PFSK-1 (cell line): Measurements from ENCODE around the gene TCAP.

Source experiments
- FOXP2 ChIP-seq: optimal IDR thresholded peaks from 2 replicates; pipeline ENCODE3; 2011; ENCODE audit warnings: borderline replicate concordance, control low read depth, inconsistent platforms; ENCODE audit not compliant: insufficient read depth; ENCODE audit errors: extremely low read length, extremely low read depth
- POLR2AphosphoS5 ChIP-seq: IDR thresholded peaks from 2 replicates; pipeline ENCODE4 v1.6.1; 2012; ENCODE audit warnings: low read depth, mild to moderate bottlenecking, control low read depth, low read length, moderate library complexity
- REST ChIP-seq, 2 experiments: IDR thresholded peaks; 2 replicates each; pipeline versions ENCODE4 v1.6.1 to v1.8.0; 2011 to 2012; ENCODE audit warnings: low read depth in 2 of 2, low read length in 2 of 2, control low read depth in 1 of 2, inconsistent platforms in 1 of 2, mild to moderate bottlenecking in 1 of 2, moderate library complexity in 1 of 2; ENCODE audit not compliant: insufficient read depth in 1 of 2
- SIN3A ChIP-seq: IDR thresholded peaks from 2 replicates; pipeline ENCODE4 v1.6.1; 2012; ENCODE audit warnings: mild to moderate bottlenecking, low read length, moderate library complexity, borderline replicate concordance; ENCODE audit not compliant: insufficient read depth
- TAF1 ChIP-seq: IDR thresholded peaks from 2 replicates; pipeline ENCODE4 v1.6.1; 2012; ENCODE audit warnings: low read length, control low read depth, borderline replicate concordance; ENCODE audit not compliant: insufficient read depth

Gene TCAP

GRCh38 chr17:39711851-39712250 lies 46.7 kb downstream of the TCAP start:
- TF ChIP-seq SIN3A: no peak

- no peak for TF ChIP-seq TAF1
- TF ChIP-seq POLR2AphosphoS5: no peak
- TF ChIP-seq SIN3A: no peak
- TF ChIP-seq REST (IDR thresholded peaks at IDR 0.05; ENCODE audit: insufficient read depth in 1 of 2, low read depth in 2 of 2, low read length in 2 of 2): no peak
- TF ChIP-seq FOXP2: no peak
These were observed 49.1 kb downstream of the TCAP start for GRCh38 chr17:39714234-39714633.

GRCh38 chr17:39715375-39716072 lies 50.4 kb downstream of the TCAP start:
- TF ChIP-seq SIN3A (no peak), REST (IDR thresholded peaks at IDR 0.05; ENCODE audit: insufficient read depth in 1 of 2, low read depth in 2 of 2, low read length in 2 of 2) (no peak), FOXP2 (no peak), TAF1 (no peak), POLR2AphosphoS5 (no peak)
